Stimulated activated CD4-positive, alpha-beta T cell treated with anti-CD3 and anti-CD28 coated beads, TNF-alpha, amount 100 ng/mL, for 1 hour (primary cell): Measurements from ENCODE around the gene BRMS1.
"Not testable (repeated sequence)": the region's sequence is repeated elsewhere in the genome, so short reads cannot be mapped to it uniquely, and the experiment has no call there.

ENCODE experiments used
- DNase-seq, 3 donors: peaks; one replicate each; pipeline ENCODE4 v3.0.0-alpha.2; 2020; ENCODE audit warnings: low read depth in 3 of 3, low spot score in 1 of 3

The BRMS1 gene

GRCh38 chr11:66363805-66364535 lies 19.1 kb upstream of the BRMS1 start:
- DNase-seq: peak in 1 of 3 donors; percentile 71

- DNase-seq: no peak
These were observed 18.3 kb upstream of the BRMS1 start for GRCh38 chr11:66363187-66363601.

GRCh38 chr11:66362481-66363147 lies 17.7 kb upstream of the BRMS1 start:
- no peak for DNase-seq

GRCh38 chr11:66361502-66361941 lies 16.6 kb upstream of the BRMS1 start:
- DNase-seq: no peak

GRCh38 chr11:66360406-66361073 lies 15.6 kb upstream of the BRMS1 start:
- no peak for DNase-seq

GRCh38 chr11:66359662-66360087 lies 14.8 kb upstream of the BRMS1 start:
- DNase-seq: no peak

GRCh38 chr11:66350560-66351235 lies 5.8 kb upstream of the BRMS1 start:
- DNase-seq: not testable (repeated sequence)

GRCh38 chr11:66349084-66349386 lies 4.1 kb upstream of the BRMS1 start:
- DNase-seq: no peak

GRCh38 chr11:66347425-66348276 lies 2.7 kb upstream of the BRMS1 start, which contains the start of gene B4GAT1:
Gene B4GAT1, minus strand, starts transcription at chr11:66347629. Its CDS starts 84 bp downstream, at chr11:66347545.
- peak; percentile 50 to 80 (median 77) for DNase-seq

GRCh38 chr11:66346476-66347424 lies 1.8 kb upstream of the BRMS1 start:
- no peak for DNase-seq

GRCh38 chr11:66345316-66345649 lies 379 bp upstream of the BRMS1 start:
- no peak for DNase-seq

- DNase-seq: no peak
These were observed 1.7 kb downstream of the BRMS1 start for GRCh38 chr11:66343176-66343575.

GRCh38 chr11:66341502-66342126 lies 3.3 kb downstream of the BRMS1 start:
- DNase-seq: no peak

GRCh38 chr11:66340596-66341501 lies 4.1 kb downstream of the BRMS1 start:
- no peak for DNase-seq

GRCh38 chr11:66339686-66340483 lies 5.0 kb downstream of the BRMS1 start:
- DNase-seq: no peak

GRCh38 chr11:66339162-66339675 lies 5.7 kb downstream of the BRMS1 start:
- DNase-seq: no peak
